Astrocyte (in vitro differentiated cells and primary cell): ENCODE results near the gene IBA57. TPM values are rescaled to one million over a fixed set of nuclear protein-coding genes. Genes with fewer than 3 reads are reported as not detected.

Experiments
- DNase-seq: peaks from one replicate; pipeline ENCODE4 v3.0.0-alpha.2; 2010; ENCODE audit warnings: low read depth
- FAIRE-seq: peaks from 2 replicates; lab custom pipeline; 2011; peaks lifted over from hg19 to GRCh38; lab: Jason Lieb, UNC
- H2AFZ ChIP-seq: 2 replicates; pipeline ENCODE4 v1.6.0; 2012; ENCODE audit warnings: low read depth, low read length, inconsistent platforms
- H3K27ac ChIP-seq: 2 replicates; pipeline ENCODE4 v1.5.1; 2011; ENCODE audit warnings: low read depth, low read length, inconsistent platforms
- H3K27me3 ChIP-seq: 2 replicates; pipeline ENCODE4 v1.6.0; 2011; ENCODE audit warnings: low read length, inconsistent platforms; ENCODE audit not compliant: insufficient read depth
- H3K36me3 ChIP-seq: 2 replicates; pipeline ENCODE4 v1.5.1; 2011; ENCODE audit warnings: low read length, inconsistent platforms; ENCODE audit not compliant: insufficient read depth
- H3K4me1 ChIP-seq: 2 replicates; pipeline ENCODE4 v1.5.1; 2011; ENCODE audit warnings: low read length, inconsistent platforms; ENCODE audit not compliant: insufficient read depth
- H3K4me2 ChIP-seq: 2 replicates; pipeline ENCODE4 v1.6.0; 2012; ENCODE audit warnings: low read length, inconsistent platforms
- H3K4me3 ChIP-seq: 2 replicates; pipeline ENCODE4 v1.5.1; 2011; ENCODE audit warnings: low read depth, mild to moderate bottlenecking, low read length, inconsistent platforms; ENCODE audit not compliant: insufficient read depth
- H3K79me2 ChIP-seq: 2 replicates; pipeline ENCODE4 v1.6.0; 2012; ENCODE audit warnings: mild to moderate bottlenecking, low read length, inconsistent platforms; ENCODE audit not compliant: insufficient read depth
- H3K9ac ChIP-seq: 2 replicates; pipeline ENCODE4 v1.6.0; 2012; ENCODE audit warnings: mild to moderate bottlenecking, low read length, inconsistent platforms
- H3K9me3 ChIP-seq: 2 replicates; pipeline ENCODE4 v1.5.1; 2012; ENCODE audit warnings: low read depth, mild to moderate bottlenecking, low read length, inconsistent platforms; ENCODE audit not compliant: insufficient read depth
- H4K20me1 ChIP-seq: 2 replicates; pipeline ENCODE4 v1.6.0; 2012; ENCODE audit warnings: low read length, inconsistent platforms; ENCODE audit not compliant: insufficient read depth
- H3K27ac Mint-ChIP-seq: one replicate; pipeline ENCODE4 v1.8.0; 2021; ENCODE audit warnings: mild to moderate bottlenecking, mixed read lengths; ENCODE audit not compliant: unreplicated experiment
- H3K27me3 Mint-ChIP-seq: one replicate; pipeline ENCODE4 v1.8.0; 2021; ENCODE audit warnings: low read depth, mixed read lengths; ENCODE audit not compliant: unreplicated experiment
- H3K36me3 Mint-ChIP-seq: one replicate; pipeline ENCODE4 v1.8.0; 2021; ENCODE audit warnings: low read depth, mixed read lengths; ENCODE audit not compliant: unreplicated experiment
- H3K4me1 Mint-ChIP-seq: one replicate; pipeline ENCODE4 v1.8.0; 2021; ENCODE audit warnings: low read depth, mixed read lengths; ENCODE audit not compliant: unreplicated experiment
- H3K4me3 Mint-ChIP-seq: one replicate; pipeline ENCODE4 v1.8.0; 2021; ENCODE audit warnings: mild to moderate bottlenecking, moderate library complexity, mixed read lengths; ENCODE audit not compliant: unreplicated experiment
- H3K9me3 Mint-ChIP-seq: one replicate; pipeline ENCODE4 v1.8.0; 2021; ENCODE audit warnings: mild to moderate bottlenecking, mixed read lengths; ENCODE audit not compliant: unreplicated experiment
- EZH2 ChIP-seq: IDR thresholded peaks from 2 replicates; pipeline ENCODE4 v1.6.1; 2012; ENCODE audit warnings: mild to moderate bottlenecking, low read length, inconsistent platforms; ENCODE audit not compliant: insufficient read depth
- total RNA-seq: library from RNA; stranded (reverse); gene quantifications from 2 replicates; pipeline ENCODE4 v1.2.1, GENCODE V29; 2021
- TF ChIP-seq, protein P1 (sequence below): IDR thresholded peaks from 2 replicates; pipeline ENCODE4 v1.5.1; 2011; ENCODE audit warnings: low read depth, mild to moderate bottlenecking, inconsistent platforms, low read length, moderate library complexity; ENCODE audit not compliant: insufficient read depth

The IBA57 gene
- total RNA-seq, 1 donor from 2014 or later = 4.9 TPM

DNA sequence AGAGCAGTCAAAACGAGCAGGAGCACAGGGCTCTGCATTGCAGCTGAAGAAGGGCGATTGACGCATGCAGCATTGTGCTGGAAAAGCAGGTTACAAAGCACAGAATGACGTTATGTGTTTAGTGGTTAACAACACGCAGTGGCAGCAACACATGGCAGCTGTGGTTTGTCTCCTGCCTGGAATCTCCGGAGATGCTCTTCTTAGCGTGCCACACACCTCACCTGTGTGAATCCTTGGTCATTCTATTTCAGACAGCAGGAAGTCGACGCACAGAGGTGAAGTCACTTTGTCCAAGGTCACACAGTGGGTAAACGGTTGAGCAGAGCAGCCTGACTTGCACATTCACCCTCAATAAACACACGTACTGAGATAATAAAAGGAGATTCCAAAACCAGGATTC lies 56.9 kb downstream of the IBA57 start:
- H3K27me3 ChIP-seq = no peaks in the 10 kb centered on the region
- no peaks in the 10 kb centered on the region for H3K27me3 Mint-ChIP-seq
- H3K9me3 ChIP-seq = peaks cover 8% of the 10 kb centered on the region
- no peak for DNase-seq
- H3K79me2 ChIP-seq = no peaks in the 10 kb centered on the region
- H4K20me1 ChIP-seq = no peaks in the 10 kb centered on the region
- H3K36me3 Mint-ChIP-seq = peaks cover 38% of the 10 kb centered on the region
- no peak overlapping the region for H3K9ac ChIP-seq
- H3K4me1 Mint-ChIP-seq = peaks cover 3% of the 10 kb centered on the region
- no peak for TF ChIP-seq EZH2
- TF ChIP-seq, protein P1, sequence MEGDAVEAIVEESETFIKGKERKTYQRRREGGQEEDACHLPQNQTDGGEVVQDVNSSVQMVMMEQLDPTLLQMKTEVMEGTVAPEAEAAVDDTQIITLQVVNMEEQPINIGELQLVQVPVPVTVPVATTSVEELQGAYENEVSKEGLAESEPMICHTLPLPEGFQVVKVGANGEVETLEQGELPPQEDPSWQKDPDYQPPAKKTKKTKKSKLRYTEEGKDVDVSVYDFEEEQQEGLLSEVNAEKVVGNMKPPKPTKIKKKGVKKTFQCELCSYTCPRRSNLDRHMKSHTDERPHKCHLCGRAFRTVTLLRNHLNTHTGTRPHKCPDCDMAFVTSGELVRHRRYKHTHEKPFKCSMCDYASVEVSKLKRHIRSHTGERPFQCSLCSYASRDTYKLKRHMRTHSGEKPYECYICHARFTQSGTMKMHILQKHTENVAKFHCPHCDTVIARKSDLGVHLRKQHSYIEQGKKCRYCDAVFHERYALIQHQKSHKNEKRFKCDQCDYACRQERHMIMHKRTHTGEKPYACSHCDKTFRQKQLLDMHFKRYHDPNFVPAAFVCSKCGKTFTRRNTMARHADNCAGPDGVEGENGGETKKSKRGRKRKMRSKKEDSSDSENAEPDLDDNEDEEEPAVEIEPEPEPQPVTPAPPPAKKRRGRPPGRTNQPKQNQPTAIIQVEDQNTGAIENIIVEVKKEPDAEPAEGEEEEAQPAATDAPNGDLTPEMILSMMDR = no peak
- H3K27ac ChIP-seq = no peak overlapping the region
- no peak for FAIRE-seq
- H3K4me1 ChIP-seq = peaks cover 3% of the 10 kb centered on the region
- H3K9me3 Mint-ChIP-seq = peaks cover 9% of the 10 kb centered on the region
- H3K4me3 Mint-ChIP-seq = no peak overlapping the region
- H3K36me3 ChIP-seq = no peaks in the 10 kb centered on the region
- H2AFZ ChIP-seq = no peak overlapping the region
- H3K27ac Mint-ChIP-seq = no peak overlapping the region
- H3K4me2 ChIP-seq = no peak overlapping the region
- H3K4me3 ChIP-seq = no peak overlapping the region

DNA sequence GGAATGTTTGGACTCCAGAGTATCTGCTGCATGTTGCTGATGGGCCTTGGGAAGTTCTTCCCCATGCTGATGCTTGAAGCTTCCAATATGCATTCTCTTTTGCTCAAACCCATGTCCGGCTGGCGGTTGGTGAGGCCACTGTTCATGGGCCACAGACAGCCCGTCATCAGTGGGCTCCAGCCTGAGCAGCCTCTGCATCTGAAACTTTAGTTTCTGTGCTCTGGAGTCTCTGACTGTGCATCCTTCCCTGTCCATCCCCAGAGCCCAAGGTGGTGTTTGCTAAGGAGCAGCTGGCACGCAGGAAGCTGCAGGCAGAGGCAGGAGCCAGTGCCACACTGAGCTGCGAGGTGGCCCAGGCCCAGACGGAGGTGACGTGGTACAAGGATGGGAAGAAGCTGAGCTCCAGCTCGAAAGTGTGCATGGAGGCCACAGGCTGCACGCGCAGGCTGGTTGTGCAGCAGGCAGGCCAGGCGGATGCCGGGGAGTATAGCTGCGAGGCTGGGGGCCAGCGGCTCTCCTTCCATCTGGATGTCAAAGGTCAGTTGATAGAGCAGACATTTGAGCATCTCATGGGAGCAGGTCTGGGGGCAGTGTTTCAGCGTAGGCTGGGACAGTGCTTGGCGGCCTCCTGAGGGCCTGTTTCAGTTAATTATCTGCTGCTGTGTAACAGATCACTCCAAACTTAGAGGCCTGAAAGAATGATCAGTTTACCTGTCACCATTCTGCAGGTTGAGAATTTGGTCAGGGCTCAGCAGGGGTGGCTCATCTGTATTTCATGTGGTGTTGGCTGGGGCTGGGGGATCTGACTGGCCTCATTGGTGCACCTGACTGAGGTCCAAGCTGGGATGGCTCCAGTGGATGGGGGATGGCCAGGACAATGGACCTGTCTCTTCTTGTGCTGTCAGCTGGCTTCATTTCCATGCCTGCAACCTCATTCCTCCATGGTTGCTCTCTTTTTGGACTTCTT lies 58.9 kb downstream of the IBA57 start:
- no peak for FAIRE-seq
- Mint-ChIP-seq H3K36me3 (peaks cover 37% of the 10 kb centered on the region), H3K4me1 (peaks cover 9% of the 10 kb centered on the region), H3K27ac (no peak overlapping the region), H3K9me3 (peaks cover 9% of the 10 kb centered on the region), H3K4me3 (no peak overlapping the region), H3K27me3 (no peaks in the 10 kb centered on the region)
- H2AFZ ChIP-seq = no peak overlapping the region
- H3K4me3 ChIP-seq = no peak overlapping the region
- H3K36me3 ChIP-seq = no peaks in the 10 kb centered on the region
- no peak for DNase-seq
- H3K27me3 ChIP-seq = no peaks in the 10 kb centered on the region
- peaks cover 8% of the 10 kb centered on the region for H3K9me3 ChIP-seq
- no peak overlapping the region for H3K9ac ChIP-seq
- no peak for TF ChIP-seq EZH2
- TF ChIP-seq, protein P1 = no peak
- H3K4me1 ChIP-seq = peaks cover 13% of the 10 kb centered on the region
- no peaks in the 10 kb centered on the region for H3K79me2 ChIP-seq
- no peak overlapping the region for H3K27ac ChIP-seq
- H4K20me1 ChIP-seq = no peaks in the 10 kb centered on the region
- H3K4me2 ChIP-seq = no peak overlapping the region
